ENCODE measurements around the gene OR7A17.

The OR7A17 gene

DNA sequence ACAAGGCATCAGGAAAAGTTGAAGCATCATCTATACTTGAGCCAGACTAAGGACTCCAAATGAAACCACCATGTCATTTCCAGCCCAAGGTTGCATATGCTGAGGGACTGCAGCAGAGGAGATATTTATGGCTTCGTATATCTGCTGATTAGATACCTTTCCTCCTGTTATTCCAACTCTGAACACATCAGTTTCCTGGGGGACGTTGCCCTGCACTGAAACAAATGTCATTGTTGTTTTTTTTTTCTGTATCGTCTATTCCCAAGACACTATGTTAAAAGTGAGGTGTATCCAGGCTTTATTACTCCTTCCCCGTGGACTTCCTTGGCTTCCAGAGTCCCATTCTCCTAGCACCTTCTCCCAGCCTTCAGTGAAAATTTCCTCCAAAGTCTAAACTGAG, at the start of gene OR7A17:
TSS of gene OR7A17 (minus strand) at position 101 of the 400 bp plus-strand sequence. CDS start 4,777 bp downstream, outside the sequence.
- no peak for DNase-seq

DNA sequence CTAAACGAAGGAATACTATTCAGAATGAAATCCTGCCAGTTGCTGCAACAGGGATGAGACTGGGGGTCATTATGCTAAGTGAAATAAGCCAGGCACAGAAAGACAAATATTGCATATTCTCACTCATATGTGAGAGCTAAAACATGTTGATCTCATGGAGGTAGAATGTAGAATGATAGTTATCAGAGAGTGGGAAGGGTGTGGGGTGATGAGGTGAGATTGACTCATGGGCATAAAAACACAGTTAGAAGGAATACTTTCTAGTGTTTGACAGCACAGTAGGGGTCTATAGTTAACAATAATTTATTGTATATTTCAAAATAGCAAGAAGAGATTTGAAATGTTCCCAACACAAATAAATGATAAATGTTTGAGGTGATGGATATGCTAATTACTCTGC, 47.6 kb upstream of the OR7A17 start:
- DNase-seq, result no peak

DNA sequence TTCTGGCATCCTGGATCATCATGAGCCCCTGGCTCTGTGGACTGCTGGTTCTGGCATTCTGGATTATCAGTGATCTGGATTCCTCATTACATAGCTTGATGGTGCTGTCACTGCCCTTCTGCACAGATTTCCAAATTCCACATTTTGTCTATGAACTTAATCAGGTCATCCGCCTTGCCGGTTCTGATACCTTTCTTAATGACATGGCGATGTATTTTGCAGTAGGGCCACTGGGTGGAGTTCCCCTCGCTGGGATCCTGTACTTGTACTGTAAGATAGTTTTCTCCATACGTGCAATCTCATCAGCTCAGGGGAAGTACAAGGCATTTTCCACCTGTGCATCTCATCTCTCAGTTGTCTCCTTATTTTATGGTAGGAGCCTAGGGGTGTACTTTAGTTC, 30.9 kb upstream of the OR7A17 start:
- DNase-seq, result no peak

- DNase-seq, result no peak
Observed at GRCh38 chr19:14915116-14915515, 29.2 kb upstream of the OR7A17 start.

DNA sequence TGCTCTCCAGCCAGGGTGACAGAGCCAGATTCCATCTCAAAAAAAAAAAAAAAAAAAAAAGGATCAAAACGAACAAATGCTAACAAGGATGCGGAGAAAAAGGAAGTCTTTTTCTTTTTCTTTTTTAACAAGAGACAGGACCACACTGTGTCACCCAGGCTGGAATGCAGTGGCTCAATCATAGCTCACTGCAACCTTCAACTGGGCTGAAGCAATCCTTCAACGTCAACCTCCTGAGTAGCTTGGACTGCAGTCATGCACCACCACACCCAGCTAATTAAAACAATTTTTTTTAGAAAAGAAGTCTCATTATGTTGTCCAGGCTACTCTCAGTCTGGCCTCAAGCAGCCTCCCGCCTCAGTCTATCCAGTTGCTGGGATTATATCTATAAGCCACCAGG, 20.8 kb upstream of the OR7A17 start:
- no peak for DNase-seq

- DNase-seq, result no peak
Observed at GRCh38 chr19:14901675-14902260, 15.8 kb upstream of the OR7A17 start.

DNA sequence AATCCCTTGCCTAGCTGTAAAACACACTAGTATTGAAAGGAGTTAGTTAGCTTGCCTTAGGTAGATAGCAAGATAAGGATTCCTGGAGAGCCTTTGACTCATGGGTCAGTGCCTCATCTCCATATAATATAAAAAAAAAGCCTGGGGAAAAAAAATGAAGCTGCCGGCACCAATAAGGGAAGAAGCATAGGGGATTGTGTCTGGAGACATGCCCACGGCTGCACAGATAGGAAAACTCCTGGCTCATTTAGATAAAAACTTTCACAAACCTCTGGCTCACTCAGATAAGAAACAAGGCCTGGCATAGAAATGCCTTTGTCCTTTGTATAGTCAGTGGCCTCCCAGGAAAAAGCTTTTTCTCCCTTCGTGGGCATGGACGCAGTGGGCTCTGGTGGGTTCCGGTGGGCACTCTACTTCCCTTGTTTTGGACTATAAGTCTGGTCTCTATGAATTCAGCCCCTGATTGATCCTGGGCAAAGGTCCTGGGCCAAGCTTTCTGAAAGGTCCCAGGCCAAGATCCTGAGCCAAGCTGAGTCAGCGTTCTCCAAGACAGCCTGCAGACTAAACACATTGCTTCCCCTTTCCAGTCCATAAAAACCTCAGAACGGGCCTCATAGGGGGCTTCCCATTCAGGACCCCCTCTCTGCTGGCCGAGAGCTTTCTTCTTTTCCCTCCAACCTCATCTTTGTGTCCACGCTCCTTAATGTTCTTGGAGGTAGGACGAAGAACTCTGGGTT, 4.9 kb upstream of the OR7A17 start:
- DNase-seq, result no peak

GRCh38 chr19:14889994-14890642, 4.2 kb upstream of the OR7A17 start:
- no peak for DNase-seq

- DNase-seq, result no peak
Observed at GRCh38 chr19:14871619-14872230, 14.2 kb downstream of the OR7A17 start.

DNA sequence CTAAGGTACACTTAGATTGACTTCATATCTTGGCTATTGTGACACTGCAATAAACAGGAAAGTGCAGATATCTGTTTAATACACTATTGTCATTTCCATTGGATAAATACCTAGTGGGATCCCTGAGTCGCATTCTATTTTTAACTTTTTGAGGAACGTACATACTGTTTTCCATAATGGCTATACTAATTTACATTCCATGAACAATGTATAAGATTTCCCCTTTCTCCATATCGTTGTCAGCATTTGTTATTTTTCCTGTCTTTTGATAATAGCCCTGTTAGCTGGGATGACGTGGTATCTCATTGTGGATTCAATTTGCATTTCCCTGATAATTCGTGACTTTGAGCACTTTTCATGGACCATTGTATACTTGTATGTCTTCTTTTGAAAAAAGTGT, 17.4 kb downstream of the OR7A17 start:
- DNase-seq, result no peak

- no peak for DNase-seq
Observed at GRCh38 chr19:14848822-14849221, 37.1 kb downstream of the OR7A17 start, which contains the start of gene OR7A10. TSS of gene OR7A10 (minus strand) at chr19:14848922. CDS start at chr19:14841877, 7,045 bp downstream.

GRCh38 chr19:14843578-14843977, 42.4 kb downstream of the OR7A17 start:
- DNase-seq, result no peak

DNA sequence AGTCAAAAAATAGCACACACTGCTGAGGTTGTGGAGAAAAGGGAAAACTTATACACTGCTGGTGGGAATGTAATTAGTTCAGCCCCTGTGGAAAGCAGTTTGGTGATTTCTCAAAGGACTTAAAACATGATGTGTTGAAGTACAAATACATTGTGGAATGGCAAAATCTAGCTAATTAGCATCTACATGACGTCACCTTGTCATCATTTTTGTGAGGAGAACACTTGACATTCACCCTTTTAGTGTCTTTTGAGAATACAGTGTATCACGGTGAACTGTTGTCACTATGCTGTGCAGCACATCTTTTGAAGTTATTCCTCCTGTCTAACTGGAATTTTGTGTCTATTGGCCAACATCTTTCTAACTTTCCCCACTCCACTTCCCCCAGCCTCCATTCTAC, 42.8 kb downstream of the OR7A17 start:
- no peak for DNase-seq

DNA sequence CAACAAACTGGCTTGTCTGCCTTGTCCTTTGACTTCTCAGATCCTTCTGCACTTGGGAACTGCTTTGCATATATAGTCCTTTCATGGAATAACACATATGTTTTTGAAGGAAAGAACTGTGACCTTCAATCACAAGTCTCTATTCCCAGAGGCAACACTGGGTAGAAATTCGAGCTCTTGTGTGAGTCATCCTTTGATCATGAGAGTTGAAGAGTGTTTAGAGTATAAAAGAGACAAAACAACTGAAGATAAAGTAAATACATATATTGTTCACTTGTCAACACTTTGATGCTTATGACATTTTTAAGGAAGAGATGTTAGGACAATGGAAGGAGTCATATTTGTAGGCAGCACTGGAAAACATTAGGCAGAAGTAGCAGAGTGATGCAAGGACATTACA, 45.7 kb downstream of the OR7A17 start:
- DNase-seq, result no peak

DNA sequence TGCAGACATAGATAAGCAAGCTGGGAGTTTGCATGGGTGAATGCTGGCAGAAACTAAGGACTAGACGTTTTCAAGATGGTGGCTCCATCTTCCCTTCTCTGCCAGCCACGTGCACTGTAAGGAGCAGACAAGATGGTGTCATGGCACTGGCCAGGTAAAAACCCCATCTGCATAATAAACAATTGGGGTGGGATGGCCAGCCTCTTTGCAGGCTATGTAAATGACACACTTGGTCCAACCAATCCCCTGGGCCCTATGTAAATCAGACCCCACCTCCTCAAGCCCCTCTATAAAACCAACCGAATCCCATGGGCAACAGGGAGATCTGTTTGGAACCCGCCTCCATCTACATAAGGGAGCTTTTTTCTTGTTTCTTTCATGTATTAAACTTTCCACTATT, 48.5 kb downstream of the OR7A17 start:
- DNase-seq, result no peak

DNA sequence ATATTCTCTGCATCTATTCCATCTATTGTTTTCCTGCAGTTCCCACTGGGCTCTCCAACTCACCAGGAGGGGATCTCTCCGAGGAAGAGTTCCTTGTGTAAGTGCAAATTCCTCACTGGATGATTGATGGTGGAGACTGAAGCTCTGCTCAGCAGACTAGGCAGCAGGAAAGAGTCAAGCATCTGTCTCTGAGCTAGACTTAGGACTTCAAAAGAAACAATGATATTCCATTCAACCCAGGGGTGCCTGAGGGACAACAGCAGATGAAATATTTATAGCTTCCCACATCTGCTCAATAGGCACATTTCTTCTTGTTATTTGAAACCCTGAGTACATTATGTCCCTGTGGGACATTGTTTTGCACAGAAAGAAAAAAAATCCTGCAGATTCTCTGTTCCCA, 50.9 kb downstream of the OR7A17 start, which contains the start of the genes OR7A5 and OR7C1:
TSS of gene OR7A5 (minus strand) at position 175 of the 400 bp plus-strand sequence. CDS start 6,944 bp downstream, outside the sequence.
TSS of gene OR7C1 (minus strand) at position 175 of the 400 bp plus-strand sequence. CDS start 35,049 bp downstream, outside the sequence.
- DNase-seq, result no peak

- no peak for DNase-seq
Observed at GRCh38 chr19:14830702-14831101, 55.2 kb downstream of the OR7A17 start.
